GM18858 (cell line): Measurements from ENCODE around the gene STAG1.
"Not testable (repeated sequence)": the region's sequence is repeated elsewhere in the genome, so short reads cannot be mapped to it uniquely, and the experiment has no call there.

Source experiments
- ATAC-seq: cut with Tn5 transposase; IDR thresholded peaks from one replicate; pipeline ENCODE4 v1.9.1; 2021; ENCODE audit not compliant: unreplicated experiment

The STAG1 gene

DNA sequence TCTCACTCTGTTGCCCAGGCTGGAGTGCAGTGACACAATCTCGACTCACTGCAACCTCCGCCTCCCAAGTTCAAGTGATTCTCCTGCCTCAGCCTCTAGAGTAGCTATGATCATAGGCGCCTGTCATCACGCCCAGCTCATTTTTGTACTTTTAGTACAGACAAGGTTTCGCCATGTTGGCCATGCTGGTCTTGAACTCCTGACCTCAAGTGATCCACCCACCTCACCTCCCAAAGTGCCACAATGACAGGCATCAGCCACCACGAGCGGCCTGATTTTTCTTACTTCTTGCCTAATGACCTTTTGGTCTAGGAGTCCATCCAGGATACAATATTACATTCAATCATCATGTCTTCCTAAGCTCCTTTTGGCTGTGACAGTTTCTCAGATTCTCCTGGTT lies 146.0 kb downstream of the STAG1 start:
- not testable (repeated sequence) for ATAC-seq

GRCh38 chr3:136604961-136605360 lies 147.2 kb downstream of the STAG1 start:
- ATAC-seq, result no peak

GRCh38 chr3:136602818-136603217 lies 149.4 kb downstream of the STAG1 start:
- no peak for ATAC-seq

GRCh38 chr3:136595913-136596697 lies 156.1 kb downstream of the STAG1 start:
- no peak for ATAC-seq

DNA sequence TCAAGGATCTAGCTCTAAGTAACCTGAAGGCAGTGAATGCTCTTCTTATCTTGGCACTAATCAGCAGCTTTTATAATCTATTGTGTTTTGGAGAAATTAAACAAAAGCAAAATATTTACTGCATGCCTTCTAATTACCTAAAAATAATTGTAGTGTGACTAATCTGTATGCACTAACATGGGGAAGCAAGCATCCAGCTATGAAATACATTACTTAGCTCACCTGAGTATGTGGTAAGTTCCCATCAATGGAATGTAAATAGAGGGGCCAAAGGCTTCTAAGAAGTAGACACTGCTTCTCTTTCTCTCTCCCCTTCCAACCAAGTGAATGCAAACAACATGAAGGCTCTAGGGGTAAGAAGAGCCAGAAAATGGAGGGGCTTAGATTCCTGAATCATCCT lies 165.6 kb downstream of the STAG1 start:
- no peak for ATAC-seq

DNA sequence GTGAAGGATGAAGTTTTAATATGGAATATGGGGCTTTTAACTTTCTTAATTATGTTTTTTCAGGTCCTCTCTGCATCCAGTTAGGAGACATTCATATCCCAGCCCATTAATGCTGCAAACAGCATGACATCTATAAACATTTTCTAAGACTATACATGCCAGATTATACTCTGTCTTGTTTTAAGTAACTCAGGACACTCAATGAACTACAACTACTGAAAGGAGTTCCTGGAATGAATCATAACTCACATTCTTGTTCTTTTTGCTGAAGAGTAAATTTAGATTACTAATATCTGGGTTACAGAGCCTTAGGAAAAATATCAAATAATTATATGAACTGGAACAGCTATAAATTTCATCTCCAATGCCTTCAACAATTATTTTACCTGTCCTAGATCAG lies 167.4 kb downstream of the STAG1 start:
- no peak for ATAC-seq

GRCh38 chr3:136583823-136584222 lies 168.4 kb downstream of the STAG1 start:
- no peak for ATAC-seq

DNA sequence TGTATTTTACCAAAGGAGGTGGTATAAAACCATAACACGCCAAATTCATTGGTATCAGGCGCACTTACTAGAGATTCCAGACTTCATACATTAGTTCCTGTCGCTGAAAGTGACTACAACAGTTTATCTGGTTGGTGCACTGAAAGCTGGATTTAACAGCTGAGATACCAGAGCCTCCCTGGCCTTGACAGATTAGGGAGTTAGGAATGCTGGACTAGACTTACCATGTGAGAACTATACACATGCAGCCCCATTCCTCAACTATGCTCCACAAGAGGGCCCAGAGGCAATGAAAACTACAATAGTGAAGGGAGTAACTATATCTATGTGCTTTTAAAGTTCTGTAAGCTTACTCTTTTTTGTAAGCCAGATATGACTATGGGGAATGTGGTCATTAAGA lies 174.4 kb downstream of the STAG1 start:
- ATAC-seq, result no peak

DNA sequence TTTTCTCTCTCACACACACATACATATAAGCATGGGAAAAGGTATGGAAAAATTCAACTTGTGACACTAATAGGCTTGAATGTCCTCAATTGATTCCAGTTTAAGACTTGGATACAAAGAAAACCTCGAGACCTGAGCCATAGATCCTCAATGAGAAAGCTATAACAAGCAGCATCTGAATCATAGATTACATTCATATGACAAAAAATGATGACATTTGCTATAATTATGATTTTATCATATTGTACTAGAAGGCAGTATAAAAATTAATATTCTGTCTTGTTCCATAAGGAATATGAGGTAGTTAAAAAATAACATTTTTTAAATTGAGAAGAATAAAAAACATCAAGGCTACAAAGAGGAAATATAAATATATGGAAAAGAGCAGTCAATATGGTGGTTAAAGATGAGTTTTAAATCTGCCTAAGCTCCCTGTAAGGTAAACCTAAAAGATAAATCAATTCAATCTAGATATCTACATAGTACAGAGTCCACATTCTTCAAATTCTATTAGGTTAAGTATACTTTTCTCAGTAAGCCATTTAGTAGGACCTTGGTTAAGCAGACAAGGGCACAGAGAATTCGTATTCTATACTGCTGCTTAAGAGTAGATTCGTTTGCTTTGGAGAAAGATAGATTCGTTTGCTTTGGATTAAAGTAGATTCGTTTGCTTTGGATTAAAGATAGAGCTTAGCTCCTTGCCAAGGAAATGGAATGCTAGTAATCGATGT lies 175.7 kb downstream of the STAG1 start:
- no peak for ATAC-seq

- ATAC-seq, result no peak
Observed at GRCh38 chr3:136567599-136568188, 184.5 kb downstream of the STAG1 start.

GRCh38 chr3:136564962-136565361 lies 187.2 kb downstream of the STAG1 start:
- not testable (repeated sequence) for ATAC-seq

DNA sequence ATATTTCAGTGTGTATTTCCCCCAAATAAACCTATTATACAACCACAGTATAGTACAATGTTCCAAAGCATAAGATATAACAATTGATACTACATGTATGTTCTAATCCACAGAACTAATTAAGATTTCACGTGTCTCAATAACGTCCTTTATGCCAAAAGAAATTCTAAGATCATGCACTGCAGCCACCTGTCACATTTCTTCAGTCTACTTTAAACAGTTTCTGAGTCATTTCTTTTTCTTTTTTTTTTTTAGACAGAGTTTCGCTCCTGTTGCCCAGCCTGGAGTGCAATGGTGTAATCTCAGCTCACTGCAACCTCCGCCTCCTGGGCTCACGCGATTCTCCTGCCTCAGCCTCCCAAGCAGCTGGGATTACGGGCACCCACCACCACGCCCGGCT lies 190.2 kb downstream of the STAG1 start:
- ATAC-seq, result no peak

DNA sequence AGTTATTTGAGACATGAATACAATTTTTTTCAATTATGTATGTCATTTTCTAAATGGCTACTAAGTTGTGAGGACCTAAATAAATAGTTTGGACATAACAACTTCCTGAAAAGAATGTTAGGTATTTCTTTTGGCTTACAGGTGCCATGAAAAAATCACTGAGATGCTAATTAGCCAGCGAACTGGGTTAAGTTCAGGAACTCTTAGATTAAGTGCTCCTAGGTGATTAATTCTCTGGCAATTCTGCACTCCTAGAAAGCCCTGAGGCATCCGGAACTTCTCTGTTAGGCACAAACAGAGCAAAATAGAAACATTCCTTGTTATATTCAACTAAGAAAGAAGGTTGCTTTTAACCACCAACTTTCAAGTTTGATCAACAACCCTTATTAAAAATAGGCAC lies 192.3 kb downstream of the STAG1 start:
- no peak for ATAC-seq

DNA sequence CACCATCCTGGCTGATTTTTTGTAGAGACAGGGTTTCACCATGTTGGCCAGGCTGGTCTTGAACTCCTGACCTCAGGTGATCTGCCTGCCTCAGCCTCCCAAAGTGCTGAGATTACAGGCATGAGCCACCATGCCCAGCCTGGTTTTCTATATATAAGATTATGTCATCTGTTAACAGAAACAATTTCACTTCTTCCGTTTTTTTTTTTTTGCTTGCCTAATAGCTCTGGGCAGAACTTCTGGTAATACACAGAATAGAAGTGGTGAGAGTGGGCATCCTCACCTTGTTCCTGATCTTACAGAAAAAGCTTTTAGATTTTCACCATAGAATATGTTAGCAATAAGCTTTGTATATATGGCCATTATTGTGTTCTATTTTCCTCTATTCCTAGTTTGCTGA lies 202.7 kb downstream of the STAG1 start:
- ATAC-seq, result not testable (repeated sequence)

DNA sequence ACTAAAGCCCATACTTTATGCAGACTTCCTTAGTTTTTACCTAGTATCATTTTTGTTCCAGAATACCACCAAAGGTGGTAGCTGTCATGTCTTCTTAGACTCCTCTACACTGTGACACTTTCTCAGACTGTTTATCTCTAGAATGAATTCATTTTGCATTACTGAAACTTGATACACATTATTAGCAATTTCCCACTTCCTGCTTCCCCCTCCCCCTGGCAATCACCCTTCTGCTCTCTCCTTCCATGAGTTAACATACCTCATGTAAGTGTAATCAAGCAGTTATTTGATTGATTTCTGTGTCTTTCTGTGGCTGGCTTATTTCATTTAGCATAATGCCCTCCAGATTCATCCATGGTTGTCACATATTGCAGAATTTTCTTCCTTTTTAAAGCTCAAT lies 204.9 kb downstream of the STAG1 start:
- no peak for ATAC-seq

GRCh38 chr3:136546720-136547119 lies 205.5 kb downstream of the STAG1 start:
- no peak for ATAC-seq

GRCh38 chr3:136545664-136546268 lies 206.4 kb downstream of the STAG1 start:
- no peak for ATAC-seq

GRCh38 chr3:136544532-136544931 lies 207.6 kb downstream of the STAG1 start:
- ATAC-seq, result no peak

DNA sequence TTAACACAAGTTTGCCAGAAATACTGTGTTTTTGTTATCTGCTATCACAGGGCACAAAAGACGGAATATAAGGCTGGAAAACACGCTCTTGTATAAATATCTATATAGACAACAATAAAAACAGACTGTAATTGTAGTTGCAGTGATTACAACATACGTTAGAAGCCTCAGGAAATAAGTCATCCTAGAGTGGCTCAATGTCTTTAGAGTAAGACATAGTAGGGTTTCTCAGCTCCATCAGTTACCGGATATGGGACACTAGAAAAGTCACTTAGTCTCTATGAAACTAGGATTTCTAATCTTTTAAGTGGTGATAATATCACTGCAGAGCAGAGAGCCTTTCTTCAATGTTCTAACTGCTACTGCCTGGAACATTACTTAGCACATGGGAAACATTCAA lies 208.8 kb downstream of the STAG1 start:
- ATAC-seq, result no peak

DNA sequence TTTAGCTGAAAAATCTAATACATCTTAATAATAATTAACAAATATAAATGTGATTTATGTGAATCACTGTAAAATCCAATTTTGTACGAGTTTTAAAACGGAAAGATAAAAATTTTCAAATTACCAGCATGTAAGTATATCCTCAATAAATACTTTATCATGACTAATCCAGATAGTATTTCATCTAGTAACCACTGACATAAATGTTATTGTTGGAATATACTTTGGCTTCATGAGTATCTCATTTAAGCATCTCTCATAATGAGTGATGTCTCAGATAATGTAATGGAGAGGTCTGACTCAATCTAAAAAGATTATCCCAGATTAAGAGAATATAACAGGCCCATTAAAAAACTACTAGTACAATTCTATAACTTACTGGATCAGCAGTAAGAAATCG lies 216.3 kb downstream of the STAG1 start:
- no peak for ATAC-seq

- no peak for ATAC-seq
Observed at GRCh38 chr3:136532766-136533165, 219.4 kb downstream of the STAG1 start.

DNA sequence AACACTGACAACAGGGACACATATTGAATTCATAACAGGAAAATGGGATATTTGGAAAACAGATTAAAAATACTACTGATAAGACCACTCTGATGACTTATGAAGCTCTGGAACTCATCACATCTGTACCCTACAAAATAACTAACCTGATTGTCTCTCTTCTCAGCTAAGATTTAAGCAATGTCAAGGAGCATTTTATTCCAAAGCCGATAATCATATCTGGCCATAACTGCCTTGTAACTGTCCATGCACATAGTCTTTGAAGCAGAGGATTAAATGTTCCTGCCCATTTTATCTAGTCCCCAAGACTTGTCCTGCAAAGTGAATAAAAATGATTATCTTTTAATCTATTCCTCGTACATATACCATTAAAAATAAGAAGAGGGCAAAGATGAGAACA lies 234.1 kb downstream of the STAG1 start:
- no peak for ATAC-seq
